Thyroid gland (tissue), 4 donors: ENCODE measurements around the gene PNMA6F.

Experiments
- POLR2A ChIP-seq, 2 donors: fragments of 450-650 bp; IDR thresholded peaks; one replicate each; pipeline ENCODE4 v1.6.1; 2017; ENCODE audit warnings: antibody characterized with exemption in 2 of 2, mild to moderate bottlenecking in 2 of 2, moderate library complexity in 1 of 2
- TF ChIP-seq, protein P1 (sequence below), 6 experiments: fragments of 200-600 bp in 3 of 6; fragments of 450-650 bp in 3 of 6; sonication (generic) in 3 of 6; IDR thresholded peaks; one replicate each; pipeline ENCODE4 v1.5.1; 2016 to 2019; ENCODE audit warnings: antibody characterized with exemption in 6 of 6, mild to moderate bottlenecking in 2 of 6, inconsistent platforms in 1 of 6, moderate library complexity in 1 of 6

DNA sequence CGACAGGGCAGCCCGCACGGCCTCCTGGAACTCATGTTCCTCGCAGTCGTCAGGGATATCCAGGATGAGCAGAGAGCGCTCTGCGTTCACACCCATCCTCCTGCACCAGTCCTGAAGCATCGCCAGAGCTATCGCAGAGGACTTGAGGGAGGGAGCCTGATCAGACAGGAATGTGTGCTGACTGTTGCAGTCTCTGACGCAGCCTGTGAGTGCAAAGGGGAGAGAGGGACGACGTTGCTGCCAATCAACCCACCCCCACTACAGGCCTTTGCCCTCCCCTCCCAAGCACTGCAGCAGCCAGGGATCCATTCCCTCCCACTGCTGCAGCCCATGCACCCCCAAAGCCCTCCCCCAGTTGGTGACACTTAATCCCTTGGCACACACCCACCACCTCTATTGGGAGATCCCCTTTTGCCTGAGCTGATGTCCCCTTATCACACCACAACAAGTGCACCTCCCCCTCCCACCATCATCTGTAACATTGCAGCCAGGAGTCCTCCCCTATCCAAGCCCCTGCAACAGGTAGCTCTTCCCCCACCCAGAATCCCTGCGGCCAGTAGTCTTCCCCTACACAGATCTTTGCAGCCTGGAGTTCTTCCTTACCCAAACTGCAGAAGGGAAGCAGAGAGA is 897 bp downstream of the PNMA6F start:
- TF ChIP-seq, protein P1, sequence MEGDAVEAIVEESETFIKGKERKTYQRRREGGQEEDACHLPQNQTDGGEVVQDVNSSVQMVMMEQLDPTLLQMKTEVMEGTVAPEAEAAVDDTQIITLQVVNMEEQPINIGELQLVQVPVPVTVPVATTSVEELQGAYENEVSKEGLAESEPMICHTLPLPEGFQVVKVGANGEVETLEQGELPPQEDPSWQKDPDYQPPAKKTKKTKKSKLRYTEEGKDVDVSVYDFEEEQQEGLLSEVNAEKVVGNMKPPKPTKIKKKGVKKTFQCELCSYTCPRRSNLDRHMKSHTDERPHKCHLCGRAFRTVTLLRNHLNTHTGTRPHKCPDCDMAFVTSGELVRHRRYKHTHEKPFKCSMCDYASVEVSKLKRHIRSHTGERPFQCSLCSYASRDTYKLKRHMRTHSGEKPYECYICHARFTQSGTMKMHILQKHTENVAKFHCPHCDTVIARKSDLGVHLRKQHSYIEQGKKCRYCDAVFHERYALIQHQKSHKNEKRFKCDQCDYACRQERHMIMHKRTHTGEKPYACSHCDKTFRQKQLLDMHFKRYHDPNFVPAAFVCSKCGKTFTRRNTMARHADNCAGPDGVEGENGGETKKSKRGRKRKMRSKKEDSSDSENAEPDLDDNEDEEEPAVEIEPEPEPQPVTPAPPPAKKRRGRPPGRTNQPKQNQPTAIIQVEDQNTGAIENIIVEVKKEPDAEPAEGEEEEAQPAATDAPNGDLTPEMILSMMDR (IDR thresholded peaks at IDR 0.05) = no peak
- TF ChIP-seq POLR2A (IDR thresholded peaks at IDR 0.05) = no peak
